GM12801 (cell line): ENCODE results near the gene CACNA2D3.

ENCODE experiments used
- TF ChIP-seq, protein P1 (sequence below): IDR thresholded peaks from one replicate; pipeline ENCODE4 v1.5.1; 2011; ENCODE audit warnings: control low read depth; ENCODE audit not compliant: insufficient read length; ENCODE audit errors: extremely low read depth

The CACNA2D3 gene

DNA sequence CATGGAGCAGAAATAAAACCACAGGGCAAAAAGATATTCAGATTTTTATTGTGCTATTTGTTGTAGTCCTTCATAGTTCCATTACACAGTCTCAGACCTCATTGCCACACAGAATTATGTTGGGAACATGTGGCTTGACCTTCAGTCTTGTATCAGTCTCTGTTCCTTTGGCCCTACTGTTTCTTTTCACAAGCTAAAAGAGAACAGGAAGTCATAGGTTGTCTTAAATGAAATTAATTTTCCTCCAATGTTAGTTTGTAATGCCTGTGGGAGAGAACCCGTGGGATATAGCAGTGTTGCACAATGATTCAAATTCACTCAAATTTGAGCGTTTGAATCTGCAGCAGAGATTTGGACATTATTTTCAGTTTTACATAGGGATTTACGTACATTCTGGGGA is 445.6 kb downstream of the CACNA2D3 start:
- TF ChIP-seq, protein P1, sequence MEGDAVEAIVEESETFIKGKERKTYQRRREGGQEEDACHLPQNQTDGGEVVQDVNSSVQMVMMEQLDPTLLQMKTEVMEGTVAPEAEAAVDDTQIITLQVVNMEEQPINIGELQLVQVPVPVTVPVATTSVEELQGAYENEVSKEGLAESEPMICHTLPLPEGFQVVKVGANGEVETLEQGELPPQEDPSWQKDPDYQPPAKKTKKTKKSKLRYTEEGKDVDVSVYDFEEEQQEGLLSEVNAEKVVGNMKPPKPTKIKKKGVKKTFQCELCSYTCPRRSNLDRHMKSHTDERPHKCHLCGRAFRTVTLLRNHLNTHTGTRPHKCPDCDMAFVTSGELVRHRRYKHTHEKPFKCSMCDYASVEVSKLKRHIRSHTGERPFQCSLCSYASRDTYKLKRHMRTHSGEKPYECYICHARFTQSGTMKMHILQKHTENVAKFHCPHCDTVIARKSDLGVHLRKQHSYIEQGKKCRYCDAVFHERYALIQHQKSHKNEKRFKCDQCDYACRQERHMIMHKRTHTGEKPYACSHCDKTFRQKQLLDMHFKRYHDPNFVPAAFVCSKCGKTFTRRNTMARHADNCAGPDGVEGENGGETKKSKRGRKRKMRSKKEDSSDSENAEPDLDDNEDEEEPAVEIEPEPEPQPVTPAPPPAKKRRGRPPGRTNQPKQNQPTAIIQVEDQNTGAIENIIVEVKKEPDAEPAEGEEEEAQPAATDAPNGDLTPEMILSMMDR: no peak

DNA sequence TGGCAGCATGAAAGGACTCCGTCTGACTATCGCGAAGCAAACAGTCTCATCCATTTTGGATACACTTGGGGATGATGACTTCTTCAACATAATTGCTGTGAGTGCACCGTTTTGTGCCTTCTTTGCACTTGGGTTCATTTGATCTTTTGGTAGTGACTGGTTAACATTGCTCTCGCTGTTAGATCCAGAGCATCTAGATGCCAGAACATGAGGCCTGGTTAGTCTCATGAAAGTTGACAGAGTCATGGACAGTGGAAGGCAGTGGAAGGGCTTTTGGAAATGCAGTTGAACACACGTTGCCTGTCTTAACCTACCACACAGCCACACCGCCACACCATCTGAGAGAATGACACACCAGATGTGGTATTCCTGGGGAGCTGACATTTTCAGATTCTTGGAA is 447.7 kb downstream of the CACNA2D3 start:
- TF ChIP-seq, protein P1: no peak

DNA sequence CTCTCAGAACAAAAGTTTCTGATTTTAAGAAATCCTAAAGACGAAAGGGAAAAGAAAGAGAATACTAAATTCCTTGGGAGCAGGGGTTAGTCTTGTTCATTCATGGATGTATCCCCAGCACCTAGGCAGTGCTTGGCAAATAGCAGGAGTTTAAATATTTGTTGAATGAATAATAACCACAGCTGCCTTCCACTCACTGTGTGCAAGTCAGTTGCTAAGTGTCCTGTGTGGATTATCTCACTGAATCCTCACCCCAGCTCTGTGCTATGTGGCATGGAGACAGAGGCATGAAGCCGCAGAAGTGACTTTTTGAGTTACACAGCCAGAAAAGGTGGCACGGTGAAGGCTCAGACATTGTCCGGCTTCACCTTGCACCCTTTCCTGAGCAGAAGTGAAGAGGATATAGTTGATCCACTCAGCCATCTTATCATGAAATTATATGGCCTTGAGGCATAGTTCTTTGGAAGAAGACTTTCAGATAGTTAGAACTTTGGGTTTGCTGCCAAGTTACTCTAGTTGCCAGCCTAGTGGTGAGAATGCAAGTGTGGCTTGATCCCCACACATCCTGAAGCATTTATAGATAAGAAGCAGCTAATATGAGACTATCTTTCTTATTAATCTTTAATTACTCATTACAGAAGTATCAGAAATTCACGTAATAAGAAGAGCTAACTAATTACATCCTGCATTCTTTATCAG is 450.0 kb downstream of the CACNA2D3 start:
- TF ChIP-seq, protein P1: no peak

DNA sequence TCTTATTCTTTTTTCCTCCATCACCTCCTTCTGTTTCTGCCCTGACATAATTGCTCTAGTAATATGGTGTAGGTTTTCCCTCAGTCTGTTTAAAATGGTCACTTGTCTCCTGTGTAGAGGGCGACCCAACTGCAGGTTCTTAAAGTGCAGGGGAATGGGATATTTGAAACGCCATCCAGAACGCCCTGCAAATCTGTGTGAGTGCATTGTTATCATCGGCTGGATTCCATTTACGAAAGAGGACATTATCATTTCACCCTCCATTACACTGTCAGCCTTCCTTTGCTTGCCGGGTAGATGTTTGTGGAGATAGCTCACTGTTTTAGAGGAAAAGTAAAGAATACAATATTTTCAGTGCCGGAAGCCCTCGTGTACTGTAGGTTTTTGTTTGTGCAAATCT is 451.5 kb downstream of the CACNA2D3 start:
- TF ChIP-seq, protein P1: no peak

DNA sequence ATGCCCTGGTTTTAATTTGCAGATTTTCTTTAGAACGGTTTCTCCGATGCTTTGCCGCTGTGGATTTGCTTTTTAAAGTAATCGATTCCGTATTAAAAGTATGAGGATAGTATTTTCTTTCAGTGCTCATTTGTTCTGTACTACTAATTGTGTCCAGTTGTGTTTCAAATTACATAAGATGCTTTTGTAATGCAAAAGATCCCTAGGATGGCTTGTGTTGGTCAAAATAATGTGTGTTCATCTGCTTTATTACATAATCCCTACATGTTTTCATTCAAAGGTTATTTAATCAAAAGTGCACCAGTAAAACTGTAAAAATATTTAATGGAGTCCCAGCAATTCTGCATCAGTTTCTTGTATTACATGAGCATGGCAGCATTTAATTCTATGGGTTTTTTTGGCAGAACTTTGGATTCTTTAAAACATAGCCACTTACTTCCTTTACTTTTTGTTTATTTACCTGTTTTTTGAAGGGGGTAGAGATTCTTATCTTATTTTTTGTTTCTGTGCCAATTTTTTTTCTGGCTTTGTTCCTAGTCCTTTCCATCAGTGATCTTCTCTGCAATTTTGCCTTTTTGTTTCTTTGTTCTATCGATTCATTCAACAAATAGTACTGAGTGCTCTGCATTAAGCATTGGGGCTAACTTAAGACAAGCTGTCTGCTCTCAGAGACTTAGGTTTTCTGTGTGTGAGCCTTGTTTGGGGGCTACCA is 452.7 kb downstream of the CACNA2D3 start:
- TF ChIP-seq, protein P1: no peak

DNA sequence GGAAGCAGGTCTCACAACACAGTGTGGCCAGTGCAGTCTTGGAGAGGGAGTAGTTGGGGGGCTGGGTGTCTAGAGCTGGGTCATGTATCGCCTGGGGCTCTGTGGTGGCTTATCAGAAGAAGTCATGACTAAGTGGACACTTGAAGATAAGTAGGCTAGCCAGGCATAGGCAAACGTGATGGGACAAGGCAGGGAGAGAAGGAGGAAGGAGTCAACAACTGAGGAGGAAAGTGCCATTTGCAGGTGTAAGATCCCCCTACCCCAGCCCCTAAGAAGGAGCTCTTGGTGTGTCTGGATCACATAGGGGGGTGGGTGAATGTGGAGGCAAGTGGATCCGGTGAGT is 453.2 kb downstream of the CACNA2D3 start:
- TF ChIP-seq, protein P1: no peak

DNA sequence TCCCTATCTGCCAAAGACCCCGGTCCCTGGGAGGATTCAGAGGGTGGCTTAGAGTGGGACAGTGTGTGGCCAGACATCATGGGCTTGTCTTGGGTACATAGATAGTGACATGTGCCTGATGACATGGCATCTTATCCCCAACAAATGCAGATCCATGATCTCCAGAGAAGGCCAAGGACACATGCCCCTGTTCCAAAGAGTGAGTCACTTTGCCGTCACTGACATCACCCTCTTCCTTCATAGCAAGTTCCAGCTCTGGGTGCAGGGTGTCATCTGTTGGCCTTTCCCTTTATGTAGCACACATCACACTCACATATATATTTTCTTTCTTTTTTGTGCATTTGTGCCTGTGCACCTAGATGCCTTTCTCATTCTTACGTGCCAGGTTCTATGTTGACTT is 455.0 kb downstream of the CACNA2D3 start:
- TF ChIP-seq, protein P1: no peak
